Endothelial cell of umbilical vein (primary cell): Measurements from ENCODE around the gene ZNF614.

Experiments
- CTCF ChIP-seq, 2 donors: IDR thresholded peaks; 1 replicate in 1 of 2; 2 replicates in 1 of 2; pipeline ENCODE4 v1.5.1; 2011; ENCODE audit warnings: low read length in 2 of 2, mild to moderate bottlenecking in 2 of 2, moderate library complexity in 2 of 2, control low read depth in 1 of 2, inconsistent platforms in 1 of 2, low read depth in 1 of 2; ENCODE audit not compliant: insufficient read depth in 1 of 2; ENCODE audit errors: extremely low read depth in 1 of 2
- EZH2 ChIP-seq: IDR thresholded peaks from 2 replicates; pipeline ENCODE4 v1.6.1; 2012; ENCODE audit warnings: borderline replicate concordance, low read depth, mild to moderate bottlenecking, moderate library complexity, low read length, inconsistent platforms; ENCODE audit not compliant: severe bottlenecking

- no peak for TF ChIP-seq CTCF (IDR thresholded peaks at IDR 0.05; ENCODE audit: extremely low read depth in 1 of 2, insufficient read depth in 1 of 2, low read depth in 1 of 2, low read length in 2 of 2)
- no peak for TF ChIP-seq EZH2
These were observed 57.5 kb downstream of the ZNF614 start for GRCh38 chr19:51970718-51971117.
